LHCN-M2 (cell line): ENCODE results near the gene MYCL. TPM values are rescaled to one million over a fixed set of nuclear protein-coding genes. Genes with fewer than 3 reads are reported as not detected.
"Not testable (repeated sequence)": the region's sequence is repeated elsewhere in the genome, so short reads cannot be mapped to it uniquely, and the experiment has no call there.

Experiments used
- DNase-seq: peaks from one replicate; pipeline ENCODE4 v3.0.0-alpha.2; 2012; ENCODE audit warnings: low read depth
- total RNA-seq: library from RNA; depleted of rRNA; stranded (reverse); fragments of >200 nt; gene quantifications from 2 replicates; pipeline ENCODE4 v1.2.3, GENCODE V29; 2014

MYCL gene
- total RNA-seq, 1 experiment from 2014 or later, result 9.6 TPM

DNA sequence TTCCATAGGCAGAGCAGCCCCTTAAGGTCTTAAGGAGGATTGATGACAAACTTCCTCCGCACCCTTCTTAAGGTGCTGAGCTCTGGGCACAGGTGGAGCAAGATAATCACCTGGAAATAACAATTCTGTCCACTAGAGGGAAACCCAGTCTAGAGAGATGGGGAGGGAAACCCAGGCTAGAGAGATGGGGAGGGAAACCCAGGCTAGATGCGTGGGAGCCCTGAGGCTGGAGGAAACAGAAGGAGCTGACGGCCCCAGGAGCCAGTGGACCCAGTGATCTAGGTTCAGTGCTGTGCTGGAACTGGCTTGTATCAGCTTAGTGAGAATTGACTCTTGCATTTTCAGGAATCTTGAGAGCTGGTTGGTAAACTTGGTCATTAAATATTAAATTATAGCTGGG is 17.8 kb upstream of the MYCL start:
- DNase-seq, result peak; percentile 49

DNA sequence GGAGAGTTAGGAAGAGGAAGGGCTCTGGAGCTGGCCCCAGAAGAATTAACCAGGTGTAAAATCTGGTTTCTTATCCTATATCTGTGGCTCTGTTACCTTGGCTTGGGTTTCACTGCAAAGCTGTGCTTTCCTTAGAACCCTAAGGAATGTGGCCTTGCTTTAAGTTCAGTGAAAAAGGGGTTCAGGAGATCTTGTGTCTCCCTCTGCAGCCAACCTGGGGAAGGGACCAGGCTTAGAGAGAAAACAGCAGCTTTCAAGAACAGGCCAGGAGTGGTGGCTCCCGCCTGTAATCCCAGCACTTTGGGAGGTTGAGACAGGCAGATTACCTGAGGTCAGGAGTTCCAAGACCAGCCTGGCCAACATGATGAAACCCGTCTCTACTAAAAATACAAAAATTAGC is 16.1 kb upstream of the MYCL start:
- no peak for DNase-seq

DNA sequence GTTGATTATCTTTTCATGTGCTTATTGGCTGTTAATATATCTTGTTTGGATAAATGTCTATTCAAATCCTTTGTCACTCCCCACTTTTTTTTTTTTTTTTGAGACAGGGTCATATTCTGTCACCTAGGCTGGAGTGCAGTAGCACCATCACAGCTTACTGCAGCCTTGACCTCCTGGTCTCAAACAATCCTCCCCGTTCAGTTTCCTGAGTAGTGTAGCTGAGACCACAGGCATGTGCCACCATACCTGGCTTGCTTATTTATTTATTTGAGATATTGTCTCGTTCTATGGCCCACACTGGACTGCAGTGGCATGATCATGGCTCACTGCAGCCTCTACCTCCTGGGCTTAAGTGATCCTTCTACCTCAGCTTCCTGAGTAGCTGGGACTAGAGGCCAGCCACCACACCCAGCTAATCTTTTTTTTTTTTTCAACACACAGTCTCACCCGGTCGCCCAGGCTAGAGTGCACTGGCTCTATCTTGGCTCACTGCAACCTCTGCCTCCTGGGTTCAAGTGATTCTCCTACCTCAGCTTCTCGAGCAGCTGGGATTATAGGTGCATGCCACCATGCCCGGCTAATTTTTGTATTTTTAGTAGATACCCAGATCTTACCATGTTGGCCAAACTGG is 13.9 kb upstream of the MYCL start:
- DNase-seq, result no peak

- not testable (repeated sequence) for DNase-seq
Observed at GRCh38 chr1:39913136-39913535, 11.4 kb upstream of the MYCL start.

DNA sequence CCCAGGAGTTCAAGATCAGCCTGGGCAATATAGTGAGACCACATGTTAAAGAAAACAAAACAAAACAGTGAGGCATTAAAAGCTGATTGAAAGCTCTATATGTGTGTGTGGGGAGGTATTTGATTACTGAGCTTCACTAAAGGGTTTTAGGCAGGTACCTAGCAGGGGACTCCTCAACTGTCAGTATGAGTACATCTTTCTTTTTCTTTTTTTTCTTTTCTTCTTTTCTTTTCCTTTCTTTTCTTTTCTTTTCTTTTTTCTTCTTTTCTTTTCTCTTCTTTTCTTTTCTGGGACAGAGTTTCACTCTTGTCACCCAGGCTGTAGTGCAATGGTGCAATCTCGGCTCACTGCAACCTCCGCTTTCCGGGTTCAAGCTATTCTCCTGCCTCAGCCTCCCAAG is 8.5 kb upstream of the MYCL start:
- no peak for DNase-seq

- no peak for DNase-seq
Observed at GRCh38 chr1:39908534-39908933, 6.8 kb upstream of the MYCL start.

- no peak for DNase-seq
Observed at GRCh38 chr1:39907528-39908453, 6.1 kb upstream of the MYCL start.

DNA sequence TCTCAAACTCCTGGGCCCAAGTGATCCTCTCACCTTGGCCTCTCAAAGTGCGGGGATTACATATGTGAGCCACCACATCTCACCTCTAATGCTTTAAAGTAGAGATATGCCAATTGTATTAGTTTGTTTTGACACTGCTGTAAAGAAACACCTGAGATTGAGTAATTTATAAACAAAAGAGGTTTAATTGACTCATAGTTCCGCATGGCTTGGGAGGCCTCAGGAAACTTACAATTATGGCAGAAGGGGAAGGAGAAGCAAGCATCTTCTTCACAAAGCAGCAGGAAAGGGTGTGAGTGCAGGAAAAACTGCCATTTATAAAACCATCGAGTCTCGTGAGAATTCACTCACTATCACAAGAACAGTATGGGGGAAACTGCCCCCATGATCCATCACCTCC is 3.5 kb upstream of the MYCL start:
- DNase-seq, result no peak

DNA sequence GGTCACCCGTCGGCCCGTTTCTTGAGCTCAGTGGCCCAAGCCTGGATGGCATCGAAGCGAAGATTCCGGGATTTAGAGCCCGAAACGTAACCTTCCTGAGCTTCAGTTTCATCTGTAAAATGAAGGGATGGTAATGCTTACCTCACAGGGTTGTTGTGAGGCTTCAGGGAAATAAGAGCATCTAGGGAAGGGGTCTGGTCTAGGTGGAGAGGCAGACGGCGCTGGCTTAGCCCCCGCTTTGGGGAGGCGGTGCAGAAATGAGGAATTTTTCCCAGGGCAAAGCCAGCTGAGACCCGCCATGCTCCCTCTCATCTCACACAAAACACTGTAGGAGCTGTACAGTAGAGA is 717 bp upstream of the MYCL start:
- DNase-seq, result no peak

DNA sequence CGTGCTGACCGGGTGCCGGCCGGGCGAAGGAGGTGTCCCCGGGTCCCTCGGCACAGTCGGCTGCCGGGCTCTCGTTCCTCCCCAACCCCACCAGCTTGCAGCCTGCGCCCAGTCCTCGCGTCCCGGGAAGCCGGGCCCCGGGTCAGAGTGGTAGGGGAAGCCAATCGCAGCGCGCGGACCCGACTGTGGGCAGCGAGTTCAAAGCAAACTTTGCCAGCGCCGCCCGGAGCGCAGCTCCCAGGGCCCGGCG is 328 bp downstream of the MYCL start:
- DNase-seq, result no peak

DNA sequence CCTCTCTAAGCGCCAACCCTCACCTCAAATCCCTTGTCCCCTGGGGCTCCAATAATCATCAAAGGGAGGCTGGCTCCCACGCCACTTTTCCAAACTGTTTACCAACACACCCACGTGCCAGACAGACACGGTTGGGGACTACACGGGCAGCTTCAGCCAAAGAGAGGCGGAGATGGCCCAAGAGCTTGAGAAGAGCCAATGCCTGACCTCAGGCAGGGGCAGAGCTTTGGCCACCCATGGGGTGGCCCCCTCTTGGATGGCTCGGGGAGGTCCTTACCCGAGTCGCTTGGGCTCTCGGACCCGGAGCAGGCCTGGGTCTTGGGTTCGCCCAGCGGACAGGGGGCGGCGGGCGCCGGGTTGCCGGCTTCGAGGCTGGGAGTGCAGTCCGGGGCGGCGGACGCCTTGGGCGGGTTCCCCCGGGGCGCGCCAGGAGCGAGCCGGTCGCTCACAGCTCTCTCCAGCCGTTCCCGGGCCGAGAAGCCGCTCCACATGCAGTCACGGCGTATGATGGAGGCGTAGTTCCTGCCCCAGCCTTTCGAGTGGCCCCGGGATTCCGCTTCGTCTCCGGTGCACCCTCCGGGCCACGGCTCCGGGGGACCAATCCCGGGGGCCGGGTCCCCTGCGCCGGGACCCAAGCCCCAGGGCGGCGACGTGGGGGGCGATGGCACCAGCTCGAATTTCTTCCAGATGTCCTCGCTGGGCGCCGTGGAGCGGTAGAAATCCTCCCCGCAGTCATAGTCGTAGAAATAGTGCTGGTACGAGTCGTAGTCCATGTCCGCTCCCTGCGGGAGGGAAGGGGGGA is 854 bp downstream of the MYCL start:
- no peak for DNase-seq

DNA sequence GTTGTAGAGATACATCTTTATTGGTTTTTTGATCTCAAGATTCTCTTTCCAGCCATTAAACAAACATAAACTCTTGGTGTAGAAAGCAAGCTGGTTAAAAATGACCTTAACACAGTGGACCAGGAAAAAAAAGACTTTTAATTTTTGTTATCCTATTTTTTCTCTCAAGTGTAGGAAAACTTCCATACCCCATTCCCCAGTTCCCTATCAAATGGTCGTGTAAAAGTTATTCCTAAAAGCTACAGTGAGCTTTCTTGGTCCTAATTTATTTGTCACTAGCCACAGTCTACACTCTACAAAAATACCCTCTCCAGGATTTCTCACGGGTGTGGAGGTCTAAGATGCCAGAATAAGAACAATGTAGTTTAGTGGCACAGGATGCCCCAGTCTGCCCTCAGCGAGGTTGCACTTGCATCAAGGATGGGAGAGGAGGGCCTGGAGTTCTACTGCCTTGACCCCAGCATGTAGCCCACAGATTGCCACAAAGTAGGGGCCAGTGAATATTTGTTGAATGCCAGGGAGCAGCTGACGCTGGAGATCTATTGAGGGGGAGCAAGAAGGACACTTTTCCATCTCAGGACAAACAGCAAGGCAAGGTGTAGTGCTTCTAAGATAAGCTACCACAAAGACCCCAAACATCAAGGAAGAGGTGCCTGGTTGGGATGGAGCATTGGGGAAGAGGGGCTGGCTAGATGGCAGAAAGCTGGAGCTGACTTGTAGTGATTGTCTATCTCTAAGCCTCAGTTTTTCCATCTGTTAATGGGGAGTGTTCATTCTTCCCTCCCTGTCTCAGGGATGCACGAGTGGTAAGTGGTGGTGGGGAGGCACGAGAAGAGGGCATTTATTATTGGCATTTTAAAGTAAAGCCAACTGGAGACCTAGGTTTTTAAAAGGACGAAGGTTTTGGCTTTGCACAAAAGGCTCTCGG is 1.8 kb downstream of the MYCL start:
- DNase-seq, result no peak

- peak; percentile 61 for DNase-seq
Observed at GRCh38 chr1:39898648-39899603, 2.8 kb downstream of the MYCL start.

GRCh38 chr1:39898191-39898590 is 3.5 kb downstream of the MYCL start:
- DNase-seq, result no peak

- peak; percentile 99 for DNase-seq
Observed at GRCh38 chr1:39896909-39897685, 4.6 kb downstream of the MYCL start.

DNA sequence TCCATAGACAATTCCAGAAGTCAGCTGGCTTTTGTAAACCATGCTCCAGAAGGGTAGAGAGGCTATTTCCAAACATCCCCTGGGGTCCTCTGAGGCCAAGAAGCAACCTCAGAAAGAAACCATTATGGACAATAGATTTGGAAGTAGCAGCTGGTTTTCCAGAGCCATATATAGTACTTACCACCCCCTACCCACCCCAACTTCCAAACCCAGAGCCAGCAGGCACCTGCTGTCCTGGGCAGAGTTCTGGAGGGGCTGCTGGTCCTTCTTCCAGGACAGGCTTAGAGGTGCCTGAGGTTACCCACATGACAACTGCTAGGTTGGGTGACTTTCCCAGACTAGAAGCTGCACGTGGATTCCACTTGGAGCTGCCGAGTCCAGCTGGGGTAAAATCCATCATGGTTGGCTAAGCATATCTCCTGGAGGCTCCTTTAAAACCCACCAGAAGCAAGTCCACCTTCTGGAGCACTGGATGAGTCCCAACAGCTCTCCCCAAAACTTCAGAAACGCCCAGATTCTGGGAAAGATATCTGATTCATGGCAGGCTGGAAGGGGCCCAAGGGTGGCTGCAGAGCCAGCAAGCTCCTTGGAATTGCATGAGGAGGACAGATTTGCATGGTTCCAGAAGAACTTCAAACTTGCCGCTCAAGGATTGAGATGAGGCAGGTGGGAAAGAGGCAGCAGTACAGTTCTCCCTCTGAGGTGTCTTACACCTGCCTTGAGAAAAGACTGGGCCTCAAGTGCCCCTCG is 5.8 kb downstream of the MYCL start:
- DNase-seq, result peak; percentile 53

DNA sequence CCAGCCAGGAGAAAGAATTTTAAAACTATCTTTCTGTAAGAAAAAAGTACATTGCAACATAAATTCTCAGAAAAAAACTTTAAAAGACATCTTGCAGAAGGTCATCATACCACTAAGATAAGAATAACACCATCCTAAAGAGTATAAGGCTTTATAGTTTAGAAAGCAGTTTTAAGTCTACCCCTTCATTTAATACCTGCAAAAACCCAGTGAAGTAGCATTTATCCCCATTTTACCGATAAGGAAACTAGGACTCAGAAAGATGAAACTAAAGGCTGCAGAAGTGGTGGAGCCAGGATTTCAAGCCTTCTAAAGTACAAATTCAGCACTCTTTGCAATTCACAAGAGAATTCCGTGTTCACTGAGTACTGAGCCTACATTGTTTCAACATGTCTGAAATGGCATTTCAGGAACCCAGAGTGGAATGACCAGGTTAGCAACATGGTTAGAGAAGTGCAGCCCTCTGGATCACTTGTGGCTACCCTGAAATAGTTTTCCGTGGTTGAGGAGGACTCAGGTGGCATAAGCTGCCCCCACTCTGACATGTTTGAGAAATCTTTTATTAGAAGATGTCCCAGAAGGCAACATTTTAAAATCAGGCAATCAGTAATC is 6.7 kb downstream of the MYCL start:
- no peak for DNase-seq
